Measurements from ENCODE around the gene MTHFSD. TPM values are rescaled to one million over a fixed set of nuclear protein-coding genes. Genes with fewer than 3 reads are reported as not detected.

MTHFSD gene
- total RNA-seq, 1 donor from 2014 or later: 20.2 TPM

DNA sequence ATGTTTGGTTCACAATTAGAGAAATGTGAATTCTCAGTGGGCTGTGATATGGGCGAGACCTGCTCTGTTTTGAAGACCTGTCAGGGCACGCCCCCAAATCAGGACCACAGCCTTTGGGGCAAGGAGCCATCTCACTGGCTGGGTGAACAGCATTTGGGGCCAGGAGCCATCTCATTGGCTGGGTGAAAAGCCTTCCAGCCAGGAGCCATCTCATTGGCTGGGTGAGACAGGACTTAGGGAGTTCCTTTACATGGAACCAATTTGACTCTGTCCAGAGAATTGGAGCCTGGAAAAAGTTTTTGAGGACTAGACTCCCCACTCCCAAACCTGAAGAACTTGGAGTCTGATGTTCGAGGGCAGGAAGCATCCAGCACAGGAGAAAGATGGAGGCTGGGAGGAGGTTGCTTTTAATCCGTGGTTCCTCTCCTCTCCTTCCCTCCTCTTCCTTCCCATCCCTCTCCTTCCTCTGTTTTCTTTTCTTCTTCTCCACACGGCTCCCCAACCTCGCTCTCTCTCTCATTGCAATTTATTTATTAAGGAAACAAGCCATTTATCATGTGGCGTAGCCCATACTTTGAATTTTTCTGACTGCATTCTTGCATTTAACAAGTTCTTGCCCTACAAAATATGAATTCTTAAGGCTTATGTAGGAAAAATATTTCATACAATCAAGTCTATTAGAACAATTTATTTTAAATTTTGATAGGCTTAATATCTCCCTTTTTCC lies 43.0 kb upstream of the MTHFSD start:
- Mint-ChIP-seq H3K9me3 (no peaks in the 10 kb centered on the region), H3K27me3 (peaks cover 74% of the 10 kb centered on the region), H3K36me3 (no peaks in the 10 kb centered on the region), H3K27ac (no peak overlapping the region), H3K4me1 (ENCODE audit: unreplicated experiment) (peaks cover 27% of the 10 kb centered on the region), H3K4me3 (no peak overlapping the region)
- TF ChIP-seq, protein P1, sequence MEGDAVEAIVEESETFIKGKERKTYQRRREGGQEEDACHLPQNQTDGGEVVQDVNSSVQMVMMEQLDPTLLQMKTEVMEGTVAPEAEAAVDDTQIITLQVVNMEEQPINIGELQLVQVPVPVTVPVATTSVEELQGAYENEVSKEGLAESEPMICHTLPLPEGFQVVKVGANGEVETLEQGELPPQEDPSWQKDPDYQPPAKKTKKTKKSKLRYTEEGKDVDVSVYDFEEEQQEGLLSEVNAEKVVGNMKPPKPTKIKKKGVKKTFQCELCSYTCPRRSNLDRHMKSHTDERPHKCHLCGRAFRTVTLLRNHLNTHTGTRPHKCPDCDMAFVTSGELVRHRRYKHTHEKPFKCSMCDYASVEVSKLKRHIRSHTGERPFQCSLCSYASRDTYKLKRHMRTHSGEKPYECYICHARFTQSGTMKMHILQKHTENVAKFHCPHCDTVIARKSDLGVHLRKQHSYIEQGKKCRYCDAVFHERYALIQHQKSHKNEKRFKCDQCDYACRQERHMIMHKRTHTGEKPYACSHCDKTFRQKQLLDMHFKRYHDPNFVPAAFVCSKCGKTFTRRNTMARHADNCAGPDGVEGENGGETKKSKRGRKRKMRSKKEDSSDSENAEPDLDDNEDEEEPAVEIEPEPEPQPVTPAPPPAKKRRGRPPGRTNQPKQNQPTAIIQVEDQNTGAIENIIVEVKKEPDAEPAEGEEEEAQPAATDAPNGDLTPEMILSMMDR (conservative IDR thresholded peaks at IDR 0.05): no peak
- DNase-seq (ENCODE audit: extremely low spot score, unreplicated experiment): no peak

DNA sequence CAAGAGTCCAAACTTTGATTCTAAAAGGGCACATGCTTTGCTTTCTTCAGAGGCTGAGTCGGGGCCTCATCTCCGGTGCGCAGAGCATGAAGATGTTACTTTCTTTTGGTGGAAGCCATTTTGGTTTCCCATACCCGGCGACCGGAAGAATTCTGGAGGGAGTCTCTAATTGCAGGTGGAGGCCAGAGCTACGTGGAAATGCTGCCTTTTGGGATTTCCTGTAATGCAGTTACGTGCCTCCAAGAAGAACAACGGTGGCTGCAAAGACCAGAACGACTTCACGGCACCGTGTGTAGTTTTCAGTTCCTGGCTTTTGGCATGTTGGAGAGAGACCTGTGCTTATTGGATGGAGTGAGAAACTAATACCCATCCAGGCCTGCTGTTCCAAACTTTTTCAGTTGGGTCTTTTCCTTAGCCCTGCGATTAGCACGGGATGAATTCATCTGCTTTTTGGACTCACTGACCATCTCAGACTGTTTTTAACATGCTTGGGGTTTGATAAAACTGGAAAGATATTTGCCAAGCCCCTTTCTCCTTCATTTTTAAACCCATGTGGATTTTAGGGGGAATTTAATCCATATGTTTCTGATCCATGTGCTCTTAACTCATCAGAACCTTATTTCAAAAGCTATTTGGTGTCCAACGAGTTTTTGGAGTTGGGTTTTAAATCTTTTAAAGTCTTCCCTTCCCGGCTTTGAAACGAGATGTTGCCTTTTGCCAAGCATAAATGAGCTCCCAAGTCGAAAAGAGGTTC lies 42.3 kb upstream of the MTHFSD start:
- no peak overlapping the region for H3K27ac Mint-ChIP-seq
- no peak for DNase-seq (ENCODE audit: extremely low spot score, unreplicated experiment)
- peaks cover 71% of the 10 kb centered on the region for H3K27me3 Mint-ChIP-seq
- TF ChIP-seq, protein P1 (conservative IDR thresholded peaks at IDR 0.05): no peak
- H3K4me3 Mint-ChIP-seq: no peak overlapping the region
- peaks cover 28% of the 10 kb centered on the region for H3K4me1 Mint-ChIP-seq (ENCODE audit: unreplicated experiment)
- no peaks in the 10 kb centered on the region for H3K36me3 Mint-ChIP-seq
- H3K9me3 Mint-ChIP-seq: no peaks in the 10 kb centered on the region

DNA sequence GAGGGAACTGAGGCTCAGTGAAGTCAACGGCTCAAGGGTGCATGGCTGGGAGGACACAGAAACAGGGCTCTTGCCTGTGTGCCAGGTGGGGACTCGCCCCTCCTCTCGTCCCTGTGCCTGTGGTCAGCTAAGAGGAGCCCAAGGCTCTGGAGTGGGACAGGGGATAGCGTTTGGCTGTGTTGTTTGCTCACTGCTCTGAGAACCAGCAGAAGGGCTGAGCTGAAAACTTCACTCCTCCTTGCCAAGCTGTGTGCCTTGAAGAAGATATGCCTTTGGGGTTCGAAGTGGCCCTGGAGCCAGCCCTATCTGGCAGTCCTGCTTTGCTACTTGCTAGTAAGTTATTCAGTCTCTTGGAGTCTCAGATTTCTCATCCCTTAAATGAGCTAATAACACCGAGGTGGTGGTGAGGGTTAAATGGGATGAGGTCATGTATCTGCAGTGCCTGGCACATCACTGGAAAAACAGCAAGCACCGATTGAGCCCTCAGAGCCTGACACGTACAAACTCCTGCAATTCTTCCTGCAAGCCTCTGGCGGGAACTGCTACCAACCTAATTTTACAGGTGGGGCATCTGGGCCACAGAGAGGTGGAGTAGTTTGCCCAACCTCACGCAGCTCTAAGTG lies 41.1 kb upstream of the MTHFSD start:
- H3K9me3 Mint-ChIP-seq: no peaks in the 10 kb centered on the region
- TF ChIP-seq, protein P1 (conservative IDR thresholded peaks at IDR 0.05): no peak
- H3K4me3 Mint-ChIP-seq: no peak overlapping the region
- peak; percentile 51 for DNase-seq (ENCODE audit: extremely low spot score, unreplicated experiment)
- H3K27ac Mint-ChIP-seq: no peak overlapping the region
- peaks cover 28% of the 10 kb centered on the region for H3K4me1 Mint-ChIP-seq (ENCODE audit: unreplicated experiment)
- peaks cover 5% of the 10 kb centered on the region for H3K36me3 Mint-ChIP-seq
- peaks cover 77% of the 10 kb centered on the region for H3K27me3 Mint-ChIP-seq

DNA sequence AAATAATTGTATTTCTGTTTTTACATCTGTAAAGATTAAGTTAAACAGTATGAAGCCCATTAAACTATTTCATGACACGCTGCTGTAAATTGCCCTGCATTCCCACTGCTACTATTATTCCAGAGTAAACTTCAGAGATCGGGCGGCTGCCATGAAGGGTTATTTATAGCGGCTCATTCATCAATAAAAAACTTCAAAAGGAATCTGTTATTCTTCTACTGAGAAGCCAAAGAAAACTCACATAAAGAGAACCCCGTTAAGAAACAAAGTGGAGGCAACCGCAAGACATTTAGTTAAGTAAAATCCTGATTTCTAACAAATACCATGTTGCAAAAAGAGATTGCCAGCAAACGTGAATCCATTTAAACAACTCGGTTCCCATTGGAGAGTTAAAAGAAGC lies 39.7 kb upstream of the MTHFSD start:
- peak overlapping the region; percentile 14 for H3K4me3 Mint-ChIP-seq
- no peaks in the 10 kb centered on the region for H3K9me3 Mint-ChIP-seq
- no peak overlapping the region for H3K27ac Mint-ChIP-seq
- peaks cover 86% of the 10 kb centered on the region for H3K27me3 Mint-ChIP-seq
- peaks cover 5% of the 10 kb centered on the region for H3K36me3 Mint-ChIP-seq
- no peak for DNase-seq (ENCODE audit: extremely low spot score, unreplicated experiment)
- peaks cover 28% of the 10 kb centered on the region for H3K4me1 Mint-ChIP-seq (ENCODE audit: unreplicated experiment)
- TF ChIP-seq, protein P1 (conservative IDR thresholded peaks at IDR 0.05): no peak

DNA sequence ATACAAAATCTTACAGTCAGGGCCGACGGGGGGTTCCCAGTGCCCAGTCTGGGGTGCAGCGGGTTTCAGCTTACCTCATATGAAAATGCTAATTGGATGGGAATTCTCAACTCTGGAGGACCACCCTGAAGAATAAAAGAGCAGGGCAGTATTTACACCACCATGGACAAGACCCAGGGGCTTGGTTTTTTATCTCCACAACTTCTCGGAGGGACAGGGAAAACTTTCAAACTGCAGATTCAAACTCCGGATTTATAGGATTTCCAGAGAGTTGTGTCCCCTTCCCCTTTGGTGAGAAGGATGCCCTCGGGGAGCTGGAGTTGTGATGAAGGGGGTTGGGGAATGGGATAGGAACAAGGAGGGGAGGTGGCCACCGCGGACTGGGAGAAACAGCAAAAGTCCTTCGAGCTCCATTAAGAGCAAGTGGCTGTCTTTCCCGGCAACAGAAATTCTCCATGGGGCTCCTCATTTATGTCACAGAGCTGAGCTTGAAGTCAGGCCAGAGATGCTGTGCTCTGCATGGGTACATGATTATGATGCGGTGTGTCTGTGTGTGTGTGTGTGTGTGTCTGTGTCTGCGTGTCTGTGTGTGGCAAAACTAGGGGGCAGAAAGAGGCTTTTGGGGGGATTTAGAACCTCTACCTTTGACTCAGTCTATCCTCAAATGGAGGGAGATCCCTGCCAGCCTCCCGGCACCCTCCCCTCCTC lies 39.0 kb upstream of the MTHFSD start:
- H3K4me3 Mint-ChIP-seq: peak overlapping the region; percentile 14
- H3K4me1 Mint-ChIP-seq (ENCODE audit: unreplicated experiment): peaks cover 25% of the 10 kb centered on the region
- H3K27me3 Mint-ChIP-seq: peaks cover 89% of the 10 kb centered on the region
- no peak for DNase-seq (ENCODE audit: extremely low spot score, unreplicated experiment)
- TF ChIP-seq, protein P1 (conservative IDR thresholded peaks at IDR 0.05): no peak
- H3K27ac Mint-ChIP-seq: no peak overlapping the region
- H3K36me3 Mint-ChIP-seq: peaks cover 5% of the 10 kb centered on the region
- no peaks in the 10 kb centered on the region for H3K9me3 Mint-ChIP-seq

Measured in type B pancreatic cell (in vitro differentiated cells).